ENCODE measurements around the gene ALG8.
"Not testable (repeated sequence)": the region's sequence is repeated elsewhere in the genome, so short reads cannot be mapped to it uniquely, and the experiment has no call there.

Gene ALG8

DNA sequence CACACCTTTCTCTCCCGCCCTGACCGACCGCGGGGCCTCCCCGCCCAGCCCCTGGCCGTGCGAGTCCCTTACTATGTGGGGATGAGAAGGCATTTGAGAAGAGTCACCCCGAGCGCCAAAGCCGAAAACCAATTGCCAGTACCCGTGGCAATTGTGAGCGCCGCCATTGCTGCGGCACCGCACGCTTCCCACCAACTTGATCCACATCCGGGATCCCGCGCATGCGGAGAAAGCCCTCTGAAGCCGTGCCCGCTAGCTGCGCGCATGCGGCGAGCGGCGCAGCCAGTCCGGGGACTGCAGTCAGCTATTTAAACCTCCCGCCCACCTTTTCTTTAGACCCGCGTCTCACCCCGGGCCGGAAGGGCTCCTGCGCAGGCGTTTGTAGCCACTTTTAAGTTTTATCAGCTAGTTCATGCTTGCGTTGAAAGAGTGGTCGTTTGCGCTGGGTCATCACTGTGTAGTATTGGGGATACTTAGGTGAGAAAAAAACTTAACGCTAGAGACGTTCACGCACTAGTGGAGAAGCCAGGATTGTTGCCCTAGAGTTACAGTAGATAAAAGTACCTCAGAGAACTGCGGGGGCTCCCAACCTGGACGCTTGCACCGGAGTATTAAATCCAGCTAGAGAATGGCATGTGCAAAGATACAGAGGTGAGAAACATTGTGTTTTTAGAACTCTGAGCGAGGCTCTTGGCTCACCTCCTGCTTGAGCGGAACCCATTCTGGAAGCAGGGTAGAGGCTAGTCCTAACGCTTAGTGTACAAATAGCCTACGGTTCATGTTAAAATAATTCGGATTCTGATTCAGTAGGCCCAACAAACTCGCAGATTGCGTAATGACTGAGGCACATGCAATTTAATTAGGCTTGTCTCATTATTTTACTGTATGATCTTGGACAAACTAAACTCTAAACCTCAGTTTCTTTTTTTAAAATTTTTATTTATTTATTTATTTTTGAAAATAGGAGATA is at the start of gene ALG8:
ALG8 (minus strand) TSS at position 205 of the 970 bp plus-strand sequence; CDS start at position 167, 38 bp downstream.
- peak; percentile 11 to 80 for DNase-seq

DNA sequence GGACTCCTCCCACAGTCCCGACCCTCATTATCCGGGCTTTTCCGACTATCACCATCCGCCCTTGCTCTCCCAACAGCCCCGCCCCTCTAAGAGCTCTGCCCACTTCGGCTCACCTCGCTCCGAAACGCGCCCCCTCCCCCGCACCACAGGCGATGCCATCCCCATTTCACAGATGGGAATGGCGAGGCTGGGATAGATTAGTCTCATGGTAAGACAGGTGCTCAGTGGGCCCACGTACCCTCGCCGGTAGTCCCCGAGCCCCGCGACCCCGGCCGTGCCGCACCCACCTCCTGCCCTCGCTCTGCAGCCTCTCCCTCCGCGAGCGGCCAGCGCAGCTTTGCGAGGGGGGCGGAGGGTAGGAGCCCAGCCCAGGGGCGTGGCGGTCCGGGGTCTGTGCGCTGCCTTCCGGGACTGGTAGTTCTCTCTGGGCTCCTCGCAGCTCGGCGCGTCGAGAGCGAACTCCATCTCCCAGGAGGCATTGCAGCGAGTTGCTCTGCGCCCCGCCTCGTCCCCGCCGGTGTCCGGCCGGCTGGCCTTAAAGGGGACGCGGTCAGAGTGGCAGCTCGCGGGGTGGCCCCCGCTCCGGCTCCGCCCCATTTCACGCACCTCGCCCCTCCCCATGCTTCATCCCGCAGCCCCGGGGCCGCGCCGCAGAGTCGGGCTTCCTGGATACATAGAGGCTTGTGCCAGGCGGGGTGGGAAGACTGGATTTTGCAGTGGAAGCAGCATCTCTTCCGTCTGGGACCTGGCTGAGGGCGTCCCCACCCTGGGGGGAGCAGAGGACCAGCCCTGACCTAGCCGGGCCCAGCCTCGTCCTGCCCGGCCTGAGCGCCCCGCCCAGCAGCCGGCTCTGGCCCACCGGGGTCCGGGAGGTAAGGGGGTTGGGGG is 49.1 kb upstream of the ALG8 start, which contains the start of the genes KCTD21 and USP35:
KCTD21 (minus strand) TSS at position 341 of the 888 bp plus-strand sequence. CDS start 14,072 bp downstream, outside the sequence.
USP35 (plus strand) TSS at position 634 of the 888 bp plus-strand sequence. CDS start 7,327 bp downstream, outside the sequence.
- DNase-seq: peak; percentile 83 to 98

GRCh38 chr11:78187366-78188285 is 48.2 kb upstream of the ALG8 start:
- no peak for DNase-seq

DNA sequence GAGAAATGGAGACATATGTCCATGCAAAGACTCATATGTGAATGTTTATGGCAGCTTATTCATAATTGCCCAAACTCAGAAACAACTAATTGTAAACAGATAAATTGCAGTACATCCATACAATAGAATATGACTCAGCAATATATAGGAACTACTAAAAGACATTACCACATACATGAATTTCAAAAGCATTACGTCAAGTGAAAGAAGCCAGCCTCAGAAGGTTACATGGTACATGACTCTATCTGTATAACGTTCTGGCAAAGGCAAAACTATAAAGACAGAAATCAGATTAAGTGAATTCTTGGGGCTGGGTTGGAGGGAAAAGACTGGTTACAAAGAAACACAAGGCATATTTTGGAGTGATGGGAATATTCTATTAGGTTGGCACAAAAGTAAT is 41.8 kb upstream of the ALG8 start:
- no peak for DNase-seq

DNA sequence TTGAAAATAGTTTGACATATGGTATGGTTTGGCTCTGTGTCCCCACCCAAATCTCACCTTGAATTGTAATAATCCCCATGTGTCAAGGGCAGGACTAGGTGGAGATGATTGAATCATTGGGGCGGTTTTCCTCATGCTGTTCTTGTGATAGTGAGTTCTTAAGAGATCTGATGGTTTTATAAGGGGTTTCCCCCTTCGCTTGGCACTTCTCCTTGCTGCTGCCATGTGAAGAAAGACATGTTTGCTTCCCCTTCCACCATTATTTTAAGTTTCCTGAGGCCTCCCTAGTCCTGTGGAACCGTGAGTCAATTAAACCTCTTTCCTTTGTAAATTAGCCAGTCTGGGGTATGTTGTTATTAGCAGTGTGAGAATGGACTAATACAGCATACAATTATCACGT is 41.3 kb upstream of the ALG8 start:
- no peak for DNase-seq

DNA sequence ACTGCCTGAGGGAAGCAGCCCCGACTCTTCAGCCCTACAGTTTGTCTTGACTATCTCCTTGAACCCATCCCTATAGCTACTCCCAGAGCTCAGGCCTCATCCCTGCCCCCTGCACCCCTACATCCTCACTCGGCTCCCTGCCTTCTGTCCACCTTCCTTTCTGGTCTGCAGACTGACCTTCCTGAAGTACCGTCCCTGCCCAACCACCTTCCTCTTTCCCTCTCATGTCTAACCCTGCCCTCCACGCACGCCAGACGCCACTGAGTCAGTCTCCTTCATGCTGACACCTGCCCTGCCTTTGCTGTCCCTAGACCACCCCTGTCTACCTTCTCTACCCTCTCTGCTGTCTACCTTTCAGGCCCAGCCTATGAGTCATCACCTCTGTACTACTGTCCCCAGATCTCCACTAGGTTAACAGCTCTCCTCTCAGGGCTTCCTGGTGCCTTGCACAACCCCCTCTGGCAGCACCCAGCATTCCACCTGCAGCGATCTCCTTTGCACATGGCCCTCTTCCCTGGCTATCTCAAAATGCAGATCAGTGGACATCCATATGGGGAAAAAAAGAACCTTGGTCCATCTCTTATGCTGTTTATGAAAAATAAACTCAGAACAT is 40.1 kb upstream of the ALG8 start:
- DNase-seq: no peak

DNA sequence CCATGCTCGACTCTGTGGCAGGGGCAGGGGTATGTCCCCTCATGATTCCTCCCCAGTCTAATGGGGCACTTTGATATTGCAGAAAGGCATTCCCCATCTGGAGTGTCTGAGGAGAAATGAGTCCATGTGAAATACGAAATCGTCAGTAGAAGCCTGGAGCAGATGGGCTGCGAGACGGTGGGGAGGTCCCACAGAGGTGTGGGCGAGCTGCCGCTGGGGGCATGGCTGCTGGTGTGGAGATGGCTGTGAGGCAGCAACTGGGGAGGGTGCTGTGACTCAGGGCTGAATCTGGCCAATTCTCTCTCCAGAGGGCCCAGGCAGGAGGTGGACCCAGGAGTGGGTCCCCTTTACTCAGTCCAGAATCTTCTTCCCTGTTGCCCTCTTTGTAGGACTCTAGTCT is 37.8 kb upstream of the ALG8 start:
- no peak for DNase-seq

DNA sequence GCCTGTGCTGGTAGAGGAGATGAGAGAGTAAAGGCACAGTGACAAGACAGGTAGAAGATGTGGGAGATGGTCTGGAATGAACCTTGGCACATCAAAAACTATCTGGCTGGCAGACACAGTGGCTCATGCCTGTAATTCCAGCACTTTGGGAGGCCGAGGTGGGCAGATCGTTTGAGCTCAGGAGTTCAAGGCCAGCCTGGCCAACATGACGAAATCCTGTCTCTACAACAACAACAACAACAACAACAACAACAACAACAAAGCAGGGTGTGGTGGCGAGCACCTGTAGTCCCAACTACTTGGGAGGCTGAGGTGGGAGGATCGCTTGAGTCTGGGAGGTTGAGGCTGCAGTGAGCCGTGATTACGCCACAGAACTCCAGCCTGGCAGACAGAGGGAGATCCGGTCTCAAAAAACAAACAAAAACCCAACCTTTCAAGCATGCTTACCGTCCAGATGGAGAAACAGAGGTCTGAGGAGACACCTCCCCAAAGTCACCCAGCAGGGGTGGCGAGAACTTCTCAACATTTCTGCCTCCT is 37.2 kb upstream of the ALG8 start:
- DNase-seq: no peak

- not testable (repeated sequence) for DNase-seq
These were observed 36.4 kb upstream of the ALG8 start for GRCh38 chr11:78175862-78176261.

DNA sequence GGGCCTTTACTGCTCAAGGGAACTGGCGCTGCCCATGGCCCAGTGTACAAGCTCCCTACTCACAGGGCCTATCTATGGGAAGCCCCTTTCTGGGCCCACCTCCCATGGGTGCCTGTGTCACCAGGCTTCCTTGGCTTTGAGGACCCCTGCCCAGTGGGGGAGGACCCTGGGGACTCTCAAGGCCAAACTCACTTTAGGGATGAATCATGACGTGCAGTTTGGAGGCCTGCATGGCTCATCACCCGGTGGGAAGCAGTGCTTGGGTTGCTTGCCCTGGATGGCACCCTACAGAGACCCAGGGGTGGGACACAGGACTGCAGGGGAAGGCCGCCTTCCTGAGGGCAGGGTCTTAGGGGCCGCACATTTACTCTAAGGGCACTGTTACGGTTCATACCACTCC is 32.5 kb upstream of the ALG8 start:
- DNase-seq: no peak

DNA sequence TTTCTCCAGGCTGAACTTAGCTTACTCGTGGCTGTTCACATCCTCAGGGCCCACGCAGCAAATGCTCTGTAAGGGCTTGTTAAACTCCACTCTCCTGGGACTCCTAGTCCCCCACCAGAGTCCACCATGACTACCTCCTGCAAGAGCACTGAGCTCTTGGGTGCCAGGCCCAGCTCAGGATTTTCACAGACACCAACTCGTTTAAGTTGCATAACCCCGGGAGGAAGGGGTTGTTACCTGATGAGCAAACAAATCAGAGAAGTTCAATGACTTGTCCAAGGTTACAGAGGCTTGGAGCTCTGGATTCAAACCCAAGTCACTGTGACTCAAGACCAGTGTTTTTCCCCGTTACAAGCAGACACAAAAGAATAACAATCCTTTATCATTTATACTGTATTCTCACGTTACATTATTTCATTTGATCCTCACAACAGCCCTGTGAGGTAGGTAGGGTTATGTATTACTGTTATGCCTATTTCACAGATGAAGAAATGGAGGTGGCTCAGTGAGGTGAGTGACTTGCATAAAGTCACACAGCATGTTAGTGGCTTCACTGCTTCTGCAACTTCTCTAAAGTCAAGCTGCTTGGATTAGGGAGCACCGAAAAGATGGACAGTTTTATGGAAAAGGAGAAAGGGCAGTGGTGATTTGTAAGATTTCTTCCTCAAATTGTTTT is 31.6 kb upstream of the ALG8 start:
- DNase-seq: no peak

DNA sequence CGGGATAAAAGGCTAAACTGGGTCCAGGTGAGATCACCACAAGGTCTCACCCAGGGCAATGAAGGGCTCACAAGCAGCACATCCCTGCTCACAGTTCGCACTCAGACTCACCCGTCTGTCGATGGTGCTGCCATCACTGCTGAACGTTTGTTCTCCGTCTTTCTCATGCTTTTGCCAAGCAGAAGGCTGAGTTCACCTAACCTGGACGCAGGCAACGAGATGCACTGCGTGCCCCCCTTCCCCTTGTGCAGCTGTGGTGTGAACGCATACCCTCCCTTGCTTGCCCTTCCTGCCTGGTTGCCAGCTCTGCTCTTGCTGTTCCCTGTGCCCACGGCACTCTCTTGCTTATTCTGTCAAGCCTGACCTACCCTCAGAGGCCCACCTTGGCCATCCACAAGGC is 31.0 kb upstream of the ALG8 start:
- no peak for DNase-seq

DNA sequence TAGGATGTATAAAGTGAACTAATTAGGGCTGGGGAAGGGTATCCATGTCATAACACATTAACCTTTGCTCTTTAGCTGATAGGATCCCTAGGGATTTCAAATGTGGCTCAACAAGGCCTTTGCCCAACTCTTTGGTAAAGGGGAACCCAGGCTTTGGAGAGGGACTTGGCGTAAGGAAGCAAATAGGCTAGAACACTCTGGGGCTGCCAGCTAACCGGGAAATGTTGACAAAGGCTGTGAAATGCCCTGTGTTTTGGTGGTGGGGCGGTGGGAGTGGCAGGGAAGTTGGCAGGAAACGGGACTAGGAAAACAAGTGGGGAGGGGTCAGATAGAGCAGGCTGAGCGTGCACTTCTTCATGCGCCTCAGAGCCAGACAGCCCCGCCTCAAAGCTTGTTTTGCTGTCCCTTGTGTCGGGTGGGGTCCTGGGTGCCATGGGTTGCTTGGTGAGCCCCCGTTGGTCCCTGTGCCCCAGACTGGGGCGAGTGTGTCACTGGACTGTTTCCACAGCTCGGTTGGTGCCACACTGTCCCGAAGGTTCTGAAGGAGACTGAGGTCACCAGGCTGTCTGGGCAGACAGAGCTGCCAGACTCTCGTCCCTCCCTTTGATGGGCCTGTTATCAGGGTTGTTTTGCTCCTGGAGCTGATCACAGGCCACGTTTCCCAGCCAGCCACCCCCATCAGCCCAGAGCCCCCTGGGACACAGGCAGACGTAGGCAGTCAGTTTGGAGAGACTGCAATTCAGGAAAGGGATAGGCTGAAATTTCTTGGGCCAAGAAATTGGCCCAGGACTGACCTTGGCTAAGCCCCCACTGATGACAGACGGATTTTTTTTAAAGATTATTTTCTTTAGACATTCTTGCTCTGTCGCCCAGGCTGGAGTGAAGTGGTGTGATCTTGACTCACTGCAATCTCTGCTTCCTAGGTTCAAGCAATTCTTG is 29.4 kb upstream of the ALG8 start:
- DNase-seq: no peak

DNA sequence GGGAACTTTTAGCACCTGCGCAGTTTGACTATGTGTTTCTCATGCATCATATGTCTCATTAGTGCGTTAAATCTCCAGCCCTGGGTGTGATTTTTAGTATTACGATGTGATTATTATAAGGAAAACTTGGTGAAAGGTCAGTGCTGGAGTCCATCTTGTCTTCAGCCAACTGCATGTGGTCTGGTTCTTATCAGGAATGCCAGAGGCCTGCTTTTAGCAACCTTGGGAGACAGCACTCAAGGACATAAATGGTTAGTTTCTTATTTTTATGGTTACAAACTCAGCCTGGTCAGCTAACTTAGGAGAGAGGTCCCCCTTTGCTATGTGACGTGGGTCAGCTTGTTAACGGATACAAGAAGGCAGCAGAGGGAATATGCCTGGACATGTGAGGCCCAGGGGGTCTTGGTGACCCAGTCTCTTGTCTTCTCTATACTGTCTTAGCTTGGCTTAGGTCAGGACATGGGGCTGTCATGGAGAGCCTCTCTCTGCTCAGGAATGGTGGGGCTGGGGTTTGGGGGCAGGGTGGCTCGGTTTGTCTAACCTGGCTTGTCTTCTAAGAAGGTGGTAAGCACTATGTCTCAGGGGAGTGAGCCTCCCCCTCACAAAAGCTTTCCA is 27.5 kb upstream of the ALG8 start:
- DNase-seq: no peak

DNA sequence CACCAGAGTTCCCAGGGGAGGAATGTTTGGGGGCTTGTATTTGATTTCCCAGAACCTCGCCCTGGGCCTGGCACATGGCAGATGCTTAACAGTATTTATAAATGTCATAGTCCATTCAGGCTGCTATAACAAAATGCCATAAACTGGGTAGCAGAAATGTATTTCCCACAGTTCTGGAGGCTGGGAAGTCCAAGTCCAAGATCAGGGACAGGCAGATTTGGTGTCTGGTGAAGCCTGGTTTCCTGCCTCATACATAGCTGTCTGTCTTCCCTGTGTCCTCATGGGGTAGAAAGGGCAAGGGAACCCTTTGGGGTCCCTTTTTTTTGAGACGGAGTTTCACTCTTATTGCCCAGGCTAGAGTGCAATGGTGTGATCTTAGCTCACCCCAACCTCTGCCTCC is 25.0 kb upstream of the ALG8 start:
- DNase-seq: no peak

DNA sequence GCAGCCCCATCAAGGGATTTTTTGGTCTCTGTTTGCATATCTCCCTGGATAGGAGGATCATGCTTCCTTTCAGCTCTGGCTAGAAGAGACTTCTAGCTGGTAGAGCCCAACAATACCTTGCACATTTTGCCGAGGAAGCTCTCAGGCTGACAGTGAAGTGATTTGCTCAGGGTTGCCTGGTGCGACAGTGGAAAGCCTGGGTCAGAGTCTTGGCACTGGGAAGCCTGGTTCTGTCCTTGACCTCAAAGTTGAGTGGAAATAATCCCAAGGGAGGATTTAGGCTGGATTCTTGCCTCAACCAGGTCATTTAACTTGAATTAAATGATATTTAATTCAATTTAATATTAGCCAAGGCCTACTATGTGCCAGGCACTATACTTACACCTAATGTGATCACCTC is 24.4 kb upstream of the ALG8 start:
- no peak for DNase-seq

GRCh38 chr11:78161962-78162371 is 22.5 kb upstream of the ALG8 start:
- DNase-seq: no peak

DNA sequence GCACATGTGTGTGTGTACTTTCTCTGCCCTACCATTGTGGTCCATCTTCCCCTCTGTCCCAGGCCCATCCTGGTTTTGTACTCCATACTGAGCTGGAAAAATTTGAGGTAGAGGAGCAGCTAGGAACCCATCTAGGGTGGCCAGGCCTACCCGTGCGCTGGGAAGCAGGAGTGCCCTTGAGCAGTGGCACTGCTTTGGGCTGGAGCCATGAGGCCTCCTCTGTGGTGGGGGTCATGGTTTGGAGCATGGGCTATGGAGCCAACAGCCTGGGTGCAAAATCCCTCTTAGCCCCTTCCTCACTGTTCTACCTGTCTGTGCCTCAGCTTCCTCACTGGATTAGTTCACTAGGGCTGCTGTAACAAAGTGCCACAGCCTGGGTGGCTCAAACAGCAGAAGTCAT is 21.9 kb upstream of the ALG8 start:
- no peak for DNase-seq

DNA sequence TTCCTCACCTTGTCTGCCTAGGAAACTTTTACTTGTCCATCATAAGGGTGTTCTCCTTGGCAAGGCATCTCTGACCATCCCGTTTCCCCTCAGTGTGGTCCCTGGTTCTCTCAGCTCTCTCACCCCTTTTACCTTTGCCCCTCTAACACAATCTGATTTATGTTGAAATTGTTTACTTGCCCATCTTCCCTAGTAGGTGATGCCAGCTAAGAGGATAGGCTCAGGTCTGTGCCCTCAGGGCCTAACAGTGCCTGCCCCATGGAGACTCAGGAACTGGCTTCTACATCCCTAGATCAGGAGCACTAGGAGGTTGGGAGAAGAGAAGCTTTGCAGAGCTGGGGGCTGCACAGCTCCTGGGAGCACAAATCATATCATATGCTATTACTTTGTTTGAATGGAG is 21.1 kb upstream of the ALG8 start:
- no peak for DNase-seq

Measured in cerebellar nuclear complex (tissue), 1 donor.